COR-L47 (cell line): ENCODE data around the gene BRSK2.

ENCODE experiments used
- DNase-seq: peaks from one replicate; lab custom pipeline; 2025; lab: John Stamatoyannopoulos, UW

Gene BRSK2

DNA sequence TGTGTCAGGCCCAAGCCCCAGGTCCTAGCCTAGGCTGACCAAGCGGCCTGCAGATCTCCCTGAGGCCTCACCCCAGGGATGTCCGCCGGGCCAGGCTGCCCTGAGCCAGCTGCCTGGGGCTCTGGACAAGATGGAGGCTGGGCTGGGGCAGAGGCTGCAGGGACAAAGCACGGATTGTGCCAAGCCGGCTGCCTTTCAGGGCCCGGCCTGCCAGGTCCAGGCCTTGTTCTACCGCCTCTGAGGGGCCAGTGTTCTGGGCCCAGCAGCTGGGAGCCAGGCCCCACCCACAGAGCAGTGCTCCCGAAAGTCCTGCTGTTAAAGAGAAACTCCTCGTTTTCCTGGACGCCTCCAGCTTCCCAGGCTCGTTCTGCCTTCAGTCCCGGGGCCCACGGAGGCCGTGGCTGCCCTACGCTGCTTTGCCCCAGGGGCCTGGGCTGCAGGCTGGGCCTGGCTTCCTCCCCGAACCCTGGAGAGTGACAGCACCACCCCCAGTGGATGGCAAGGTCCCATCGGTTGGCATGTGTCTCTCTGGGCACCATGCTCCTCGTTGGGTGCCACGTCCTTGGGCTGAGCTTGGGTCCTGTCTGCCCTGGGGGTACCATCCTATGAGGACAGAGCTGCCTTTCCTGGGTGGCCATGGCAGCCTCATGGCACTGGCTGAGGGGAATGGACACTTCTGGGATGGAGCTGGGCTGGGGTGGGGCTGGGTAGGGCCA is 7.6 kb downstream of the BRSK2 start:
- no peak for DNase-seq

DNA sequence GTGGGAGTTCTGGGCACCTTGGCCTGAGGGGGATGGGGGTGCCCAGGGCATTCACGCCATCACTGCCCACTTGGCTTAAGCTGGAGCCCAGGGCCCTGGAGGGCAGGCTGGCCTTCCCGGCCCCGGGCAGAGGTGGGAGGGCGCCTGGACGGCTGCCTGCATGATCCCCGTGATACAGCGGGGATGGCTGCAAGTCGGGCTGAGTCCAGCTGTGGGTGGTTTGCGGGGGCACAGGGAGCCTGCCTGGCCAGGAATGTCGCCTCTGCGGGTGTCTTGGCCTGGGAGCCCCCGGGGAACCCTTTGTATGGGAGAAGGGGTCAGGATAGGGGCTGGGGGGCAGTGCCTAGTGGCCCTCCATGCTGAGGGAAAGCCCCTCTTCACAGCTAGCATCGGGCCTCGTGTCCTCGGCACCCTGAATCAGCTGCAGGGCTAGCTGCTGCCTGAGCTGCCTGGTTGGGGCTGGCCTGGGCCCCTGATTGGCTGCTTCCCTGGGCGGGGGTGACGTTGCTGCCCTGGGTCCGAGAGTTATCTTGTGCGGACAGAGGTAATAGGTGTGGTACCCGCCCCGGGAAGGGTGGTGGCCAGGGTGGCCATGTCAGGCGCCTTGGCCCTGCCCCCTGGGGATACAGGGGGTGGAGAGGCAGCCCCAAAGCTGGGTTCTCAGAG is 8.3 kb downstream of the BRSK2 start:
- DNase-seq: no peak

DNA sequence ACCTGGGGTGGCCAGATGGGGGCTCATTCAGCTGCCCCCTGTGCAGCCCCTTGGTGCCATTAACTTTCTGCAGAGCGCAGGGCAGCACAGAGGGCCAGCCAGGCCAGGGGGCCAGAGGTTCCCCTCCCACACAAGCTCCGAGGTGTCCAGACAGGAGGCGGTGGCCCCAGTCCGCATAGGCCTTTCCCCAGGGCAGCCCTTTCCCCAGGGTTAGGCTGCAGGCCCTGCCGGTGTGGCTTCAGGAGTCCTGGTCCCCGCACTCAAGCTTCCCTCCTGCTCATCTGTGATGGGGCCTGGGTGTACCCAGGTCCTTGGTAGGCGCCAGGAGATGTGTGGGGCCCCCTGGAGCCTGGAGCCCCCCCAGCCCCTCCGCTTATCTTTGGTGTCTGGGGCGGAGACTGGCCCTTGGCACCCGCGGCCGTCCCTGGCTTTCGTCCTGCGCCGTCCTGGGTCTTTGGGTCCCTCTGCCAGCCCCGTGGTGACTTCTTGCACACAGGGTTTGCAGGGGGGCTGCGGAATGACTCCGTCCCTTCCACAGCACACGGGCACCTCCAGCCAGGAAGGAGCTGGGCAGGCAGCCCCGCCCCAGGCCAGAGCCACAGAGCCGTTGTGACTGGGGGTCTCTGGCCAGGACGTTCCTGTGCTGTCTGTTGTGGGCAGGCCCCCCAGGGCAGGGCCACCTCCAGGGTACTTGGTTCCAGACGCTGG is 8.9 kb downstream of the BRSK2 start:
- DNase-seq: no peak

DNA sequence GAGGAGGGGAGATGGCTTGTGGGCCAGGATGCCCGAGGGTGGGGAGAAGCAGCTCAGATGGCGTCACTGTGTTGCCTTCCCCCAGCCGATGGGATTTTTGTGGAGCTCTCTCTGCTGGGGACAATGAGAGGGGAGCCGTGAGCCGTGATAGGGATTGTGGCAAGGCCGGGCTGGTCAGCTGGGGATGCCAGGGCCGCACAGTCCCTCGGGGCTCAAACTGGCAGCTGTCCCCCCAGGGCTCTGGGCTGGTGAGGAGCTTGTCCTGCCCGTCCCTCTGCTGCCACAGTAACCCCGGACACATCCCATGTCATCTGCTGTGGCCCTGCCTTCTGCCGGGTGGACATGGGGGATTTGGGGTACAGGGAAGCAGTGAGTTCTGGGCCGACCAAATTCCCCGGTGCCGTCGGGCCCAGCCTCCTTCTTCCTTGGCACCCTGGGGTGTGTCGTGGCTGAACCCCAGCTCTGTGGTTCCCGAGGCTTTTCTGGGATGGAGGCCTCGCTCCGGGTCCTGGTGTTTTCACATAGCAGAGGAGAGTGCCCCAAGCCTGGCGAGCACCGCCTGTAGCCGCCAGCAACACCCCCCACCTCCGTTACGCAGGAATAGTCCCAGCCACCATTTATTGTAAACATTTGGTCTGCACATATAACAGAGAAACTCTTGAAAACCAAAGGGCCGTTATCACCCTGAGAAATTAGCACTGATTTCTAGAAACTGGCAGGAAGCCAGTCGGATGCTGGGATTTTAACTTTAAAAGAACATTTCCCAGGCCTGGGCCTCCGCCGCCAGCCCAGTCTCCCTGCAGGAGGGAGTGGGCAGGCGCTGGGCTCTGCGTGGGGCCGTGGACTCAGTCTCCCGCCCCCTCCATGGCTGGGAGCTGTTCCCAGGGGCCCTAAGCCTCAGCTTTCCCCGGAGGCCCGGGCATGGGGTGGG is 9.9 kb downstream of the BRSK2 start:
- no peak for DNase-seq

DNA sequence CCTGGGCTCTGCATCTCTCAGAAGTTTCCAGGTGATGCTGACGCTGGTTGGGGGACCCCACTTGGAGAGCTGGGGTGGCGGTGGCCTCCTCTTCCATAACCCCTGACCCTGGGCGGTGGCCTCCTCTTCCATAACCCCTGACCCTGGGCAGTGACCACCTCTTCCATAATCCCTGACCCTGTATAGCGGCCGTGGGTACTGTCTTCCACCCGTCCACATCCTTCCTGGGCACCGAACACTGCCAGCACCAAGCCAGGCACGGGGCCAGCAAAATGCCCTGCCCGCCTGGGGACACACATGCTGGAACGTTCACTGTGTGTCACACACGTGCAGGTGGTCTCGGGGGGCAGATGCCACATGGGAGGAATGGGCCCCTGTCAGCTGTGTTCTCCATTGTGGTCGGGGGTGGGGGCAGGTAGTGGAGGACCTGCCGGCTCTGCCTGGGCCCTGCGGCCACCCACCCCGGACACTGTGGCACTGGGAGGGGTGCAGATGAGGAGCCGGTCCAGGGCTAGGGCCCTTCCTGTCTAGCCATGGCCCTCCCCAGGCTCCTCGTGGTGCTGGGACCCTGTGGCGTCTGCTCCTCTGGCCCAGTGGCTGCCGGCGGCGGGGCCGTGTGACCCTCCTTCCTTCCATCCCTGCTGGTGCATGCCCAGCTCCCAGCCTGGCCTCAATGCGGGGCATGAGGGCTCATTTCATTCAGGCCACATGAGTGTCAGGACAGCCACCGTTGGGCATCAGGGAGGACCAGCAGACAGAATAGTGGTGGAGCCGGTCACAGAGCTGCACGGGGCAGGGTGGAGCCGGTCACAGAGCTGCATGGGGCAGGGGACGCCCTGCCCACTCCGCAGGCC is 10.8 kb downstream of the BRSK2 start:
- DNase-seq: no peak

DNA sequence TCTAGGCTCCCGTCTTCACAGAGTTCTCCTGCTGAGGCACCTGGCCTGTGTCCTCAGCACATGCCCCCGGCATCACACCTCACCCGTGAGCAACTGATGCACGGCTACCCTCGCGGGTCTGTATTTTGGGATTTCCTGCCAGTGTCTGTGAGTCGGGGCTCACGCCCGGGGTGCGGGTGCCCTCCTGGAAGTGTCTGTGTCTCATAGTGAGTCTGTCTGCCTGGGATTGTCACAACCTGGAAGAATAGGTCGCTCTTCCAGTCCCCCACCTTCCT is 11.4 kb downstream of the BRSK2 start:
- no peak for DNase-seq

DNA sequence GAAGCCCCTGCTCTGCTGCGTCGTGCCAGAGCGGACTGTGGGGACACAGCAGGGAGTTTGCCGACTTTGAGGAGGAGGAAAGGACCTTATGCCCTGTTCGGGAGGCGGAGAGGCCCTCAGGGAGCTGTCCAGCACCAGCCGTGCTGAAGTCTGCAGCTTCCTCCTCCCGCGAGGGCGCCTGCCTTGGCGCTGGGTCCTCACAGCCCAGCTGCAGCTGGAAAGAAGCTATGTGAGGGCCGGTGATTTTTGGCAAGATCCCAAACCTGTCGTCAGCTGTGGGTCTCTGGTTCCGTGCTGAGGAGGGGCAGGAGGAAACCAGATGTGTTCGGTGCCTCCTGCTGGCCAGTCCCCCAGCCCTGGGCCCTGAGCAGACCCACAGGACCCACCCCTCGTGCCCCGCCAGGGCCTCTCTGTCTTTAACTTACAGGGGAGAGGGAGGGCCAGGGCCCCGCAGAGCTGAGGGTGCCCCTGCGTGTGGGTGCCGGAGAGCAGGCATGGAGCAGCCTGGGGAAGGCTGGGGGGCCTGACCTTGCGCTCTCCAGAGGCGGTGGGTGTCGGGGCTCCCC is 12.0 kb downstream of the BRSK2 start:
- DNase-seq: peak; percentile 67

DNA sequence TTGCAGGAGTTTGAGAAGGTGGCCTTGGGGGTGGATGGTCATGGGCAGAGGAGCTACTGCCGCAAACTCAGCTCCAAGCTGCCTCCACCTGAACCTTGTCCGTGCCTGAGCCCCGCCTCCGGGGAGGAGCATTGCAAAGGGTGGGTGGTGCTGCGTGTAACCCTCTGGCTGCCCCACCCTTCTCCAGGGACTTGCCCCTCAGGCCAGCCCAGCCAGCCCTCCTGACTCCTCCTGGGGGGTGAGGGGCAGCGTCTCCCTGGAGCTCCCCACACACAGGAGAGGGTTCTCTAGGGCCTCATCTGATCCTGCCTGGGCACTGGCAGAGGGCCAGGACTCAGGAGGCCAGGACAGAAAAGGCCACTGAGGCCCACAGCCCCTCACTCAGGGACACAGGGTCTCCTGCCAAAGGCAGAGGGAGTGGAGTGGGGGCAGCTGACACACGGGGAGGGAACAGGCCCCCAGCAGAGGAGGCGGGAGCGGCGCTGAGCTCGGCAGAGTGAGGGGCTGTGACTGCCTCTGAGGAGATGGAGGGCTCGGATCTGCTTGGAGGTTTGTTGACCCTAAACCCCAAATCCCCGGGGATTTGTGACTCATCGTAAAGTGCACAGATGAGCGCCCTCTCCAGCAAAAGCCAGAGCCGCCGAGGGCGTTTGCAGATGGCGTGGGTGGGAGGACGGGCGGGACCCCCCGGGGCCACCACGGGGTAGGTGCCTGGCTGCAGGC is 12.8 kb downstream of the BRSK2 start:
- no peak for DNase-seq

DNA sequence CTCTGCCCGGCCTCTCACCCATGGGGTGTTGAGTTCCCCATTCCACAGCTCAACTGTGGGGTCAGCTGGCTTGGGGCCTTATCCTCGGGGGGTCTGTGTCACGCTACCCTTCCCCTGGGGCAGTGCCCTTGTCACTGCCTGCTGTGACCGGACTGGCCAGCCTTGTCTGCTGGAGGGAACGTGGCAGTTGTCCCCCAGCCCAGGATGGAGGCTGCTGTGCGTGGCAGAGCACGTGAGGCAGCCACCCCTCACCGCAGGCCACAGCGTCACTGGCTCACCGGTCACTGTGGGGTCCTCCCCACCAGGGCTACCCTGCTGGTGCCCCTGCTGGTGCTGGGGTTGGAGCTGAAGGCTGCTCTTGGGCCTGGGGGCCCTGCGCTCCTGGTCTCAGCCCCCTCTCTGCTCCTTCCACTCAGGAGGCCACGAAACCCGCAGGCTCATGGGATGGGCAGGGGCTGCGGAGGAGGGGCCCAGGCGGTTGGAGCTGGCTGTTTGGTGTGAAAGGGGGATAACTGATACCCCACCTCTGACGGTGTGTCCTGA is 13.4 kb downstream of the BRSK2 start:
- DNase-seq: no peak

DNA sequence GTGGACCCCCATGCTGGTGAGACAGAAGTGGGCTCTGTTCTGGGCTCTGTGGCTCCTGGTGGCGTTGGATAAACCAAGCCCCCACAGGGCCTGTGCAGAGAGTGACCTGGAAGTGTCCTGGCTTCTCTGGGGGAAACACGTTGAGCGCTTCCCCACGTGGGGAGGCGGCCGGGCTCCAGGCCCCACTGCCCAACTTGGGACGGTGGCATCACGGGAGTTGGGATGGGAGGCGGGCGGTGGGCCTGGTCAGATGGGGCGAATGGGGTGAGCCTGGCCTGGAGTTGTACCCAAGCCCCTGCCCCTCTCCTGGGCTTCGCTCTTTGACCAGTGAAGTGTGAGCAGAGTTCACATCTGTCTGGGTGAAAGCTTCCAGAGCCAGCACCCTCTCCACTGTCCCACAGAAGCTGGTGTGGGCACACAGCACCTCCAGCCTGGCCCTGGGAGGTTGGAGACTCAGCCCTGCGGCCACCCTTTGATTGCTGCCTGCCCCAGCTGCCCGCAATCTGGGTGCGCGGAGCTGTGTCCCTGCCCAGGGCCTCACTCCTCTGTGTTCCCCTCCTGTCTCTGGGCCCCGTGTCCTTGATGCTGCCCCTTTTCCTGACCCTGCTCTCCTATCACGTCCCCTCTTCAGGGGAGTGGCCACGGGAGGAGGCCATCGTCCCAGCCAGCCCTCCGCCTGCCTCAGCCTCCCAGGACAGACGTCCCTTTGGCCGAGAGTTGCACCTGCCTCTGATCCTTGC is 14.2 kb downstream of the BRSK2 start:
- no peak for DNase-seq

DNA sequence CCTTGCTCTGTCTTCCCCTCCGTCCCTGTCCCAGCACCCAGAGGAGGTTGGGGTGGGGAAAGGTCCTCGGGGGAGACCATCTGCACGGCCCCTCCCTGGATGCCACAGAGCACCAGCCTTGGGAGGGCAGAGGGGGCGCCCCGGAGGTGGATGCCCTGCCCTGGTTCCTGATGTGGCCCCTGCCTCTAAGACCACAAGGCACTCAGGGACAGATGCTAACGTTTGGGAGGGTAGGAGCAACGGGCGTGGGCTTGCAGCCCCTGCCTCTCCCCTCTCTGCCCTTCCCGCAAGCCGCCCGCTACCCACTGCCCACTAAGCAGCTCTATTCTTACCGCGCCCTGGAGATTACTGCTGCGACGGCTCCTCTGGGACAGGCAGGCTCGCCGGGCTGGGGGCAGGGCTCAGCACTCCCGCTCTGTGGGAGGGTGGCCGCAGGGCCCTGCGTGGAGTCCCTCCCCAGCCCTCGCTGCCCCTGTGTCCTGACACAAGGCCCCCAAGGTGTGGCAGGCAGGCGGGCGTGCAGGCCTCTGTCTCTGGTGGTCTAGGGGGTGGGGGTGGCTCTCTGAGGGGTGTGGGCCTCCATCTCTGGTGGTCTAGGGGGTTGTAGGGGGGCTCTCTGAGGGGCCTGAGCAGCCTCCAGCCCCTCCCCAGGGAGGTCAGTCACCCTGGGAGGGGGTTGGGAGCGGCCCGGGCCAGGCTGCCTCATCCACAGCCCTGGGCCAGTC is 14.9 kb downstream of the BRSK2 start:
- no peak for DNase-seq

DNA sequence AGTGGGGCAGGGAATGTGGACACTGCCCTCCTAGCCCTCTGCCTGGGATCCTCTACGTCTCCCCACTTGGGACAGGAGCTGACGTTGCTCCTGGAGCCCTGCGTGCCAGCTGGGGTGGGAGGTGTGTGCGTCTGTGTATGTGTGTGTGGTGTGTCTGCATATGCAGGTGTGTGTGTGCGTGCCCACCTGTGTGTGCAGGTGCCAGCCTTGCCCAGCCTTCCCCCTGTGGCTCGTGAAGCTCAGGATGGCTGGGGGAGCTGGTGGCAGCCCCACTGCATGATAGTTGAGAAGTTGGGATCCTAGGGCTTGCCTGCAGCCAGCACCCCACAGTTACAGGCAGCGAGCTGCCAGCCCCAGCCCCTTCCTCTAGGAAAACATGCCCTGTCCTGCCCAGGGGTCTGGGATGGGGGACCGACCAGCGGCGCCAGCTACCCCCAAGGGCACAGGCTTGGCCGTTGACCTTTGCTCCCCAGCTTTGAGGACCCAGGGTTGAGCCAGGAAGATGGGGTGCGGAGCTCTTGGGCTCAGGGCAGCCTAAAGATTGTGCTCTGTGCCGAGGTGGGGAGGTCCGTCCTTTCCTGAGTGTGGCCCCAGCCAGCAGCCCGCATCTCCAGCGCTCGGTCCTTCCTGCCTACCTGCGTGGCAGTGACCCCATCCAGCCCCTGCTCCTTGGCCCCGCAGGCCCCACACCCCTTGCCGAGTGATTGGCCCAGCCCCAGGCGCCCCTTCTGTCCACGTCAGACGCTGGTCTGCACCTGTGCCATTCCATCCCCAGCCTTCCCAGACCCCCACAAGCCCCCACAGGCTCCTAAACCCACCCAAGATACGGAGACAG is 15.7 kb downstream of the BRSK2 start:
- DNase-seq: no peak

DNA sequence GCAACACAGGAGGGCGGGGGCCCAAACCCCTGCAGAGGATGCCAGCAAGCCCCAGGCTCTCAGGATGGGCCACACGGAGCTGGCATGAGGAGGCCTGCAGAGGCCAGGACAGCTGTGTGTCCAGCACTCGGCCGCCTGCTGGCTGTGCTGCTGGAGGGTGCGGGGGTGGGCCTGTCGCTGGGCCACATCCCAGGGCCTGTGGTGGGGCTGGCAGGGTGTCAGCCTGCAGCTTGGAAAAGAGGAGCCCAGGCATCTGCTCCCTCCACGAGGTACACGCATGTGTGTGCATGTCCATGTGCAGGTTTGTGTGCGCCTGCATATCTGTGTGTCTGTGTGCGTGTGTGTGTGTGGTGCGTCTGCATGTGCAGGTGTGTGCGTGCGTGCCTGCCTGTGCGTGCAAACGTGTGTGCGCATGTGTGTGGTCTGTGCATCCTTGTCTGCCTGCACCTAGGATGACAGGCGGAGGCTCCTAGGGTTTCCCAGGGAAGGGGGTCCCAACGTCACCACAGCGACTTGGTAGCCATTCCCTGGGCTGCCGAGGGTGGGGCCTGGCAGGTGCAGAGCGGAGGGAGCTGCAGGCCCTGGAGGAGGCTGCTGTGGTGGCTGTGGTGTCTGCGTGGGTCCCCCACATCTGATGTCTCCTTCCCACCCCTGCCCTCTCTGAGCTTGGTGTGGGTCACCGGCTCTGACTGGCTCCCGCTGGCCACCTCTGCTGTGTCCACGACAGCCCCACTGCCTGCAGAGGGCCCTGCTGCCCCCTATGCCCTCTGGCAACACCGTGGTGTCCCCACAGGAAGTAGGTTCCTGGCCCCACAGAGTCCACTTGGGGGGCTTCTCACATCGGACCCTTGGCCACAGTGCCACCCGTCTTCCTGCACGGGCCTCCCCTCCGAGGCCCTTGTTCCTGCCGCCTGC is 17.1 kb downstream of the BRSK2 start:
- DNase-seq: no peak

DNA sequence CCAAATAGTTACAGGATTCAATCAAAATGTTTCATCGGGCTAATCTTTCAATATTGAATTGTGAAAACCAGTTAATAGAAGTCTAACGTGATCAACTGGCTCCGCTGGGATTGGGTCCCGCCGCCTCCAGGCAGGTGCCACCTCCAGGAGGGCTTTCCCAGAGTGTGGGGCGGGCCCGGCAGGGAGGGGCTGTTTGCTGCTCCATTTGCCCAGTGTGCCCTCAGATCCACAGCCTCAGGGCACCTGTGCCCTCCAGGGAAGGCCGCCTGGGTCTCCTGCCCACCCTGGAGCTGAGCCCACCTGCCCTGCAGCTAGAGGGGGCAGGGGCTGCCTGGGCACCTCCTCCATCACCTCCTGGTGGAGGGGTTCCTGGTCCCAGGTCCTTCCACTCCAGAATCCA is 17.9 kb downstream of the BRSK2 start:
- no peak for DNase-seq

DNA sequence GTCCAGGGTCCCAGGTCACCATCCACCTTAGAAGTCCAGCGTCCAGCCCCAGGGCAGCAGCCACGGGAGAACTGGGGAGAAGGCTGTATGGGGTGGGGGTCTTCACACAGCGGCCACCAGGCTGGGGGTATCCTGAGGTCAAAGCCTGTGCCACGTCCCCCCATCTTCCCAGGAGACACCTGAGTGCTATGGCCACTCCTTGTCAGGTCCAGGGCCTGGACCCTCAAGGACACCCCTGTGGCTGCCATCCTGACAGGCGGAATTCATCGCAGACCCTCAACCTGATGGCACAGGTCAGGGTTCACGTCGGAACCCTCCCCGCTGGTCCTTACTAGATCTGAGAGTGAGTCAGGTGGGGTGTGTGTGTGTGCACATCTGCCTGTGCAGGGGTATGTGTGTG is 18.6 kb downstream of the BRSK2 start:
- no peak for DNase-seq

DNA sequence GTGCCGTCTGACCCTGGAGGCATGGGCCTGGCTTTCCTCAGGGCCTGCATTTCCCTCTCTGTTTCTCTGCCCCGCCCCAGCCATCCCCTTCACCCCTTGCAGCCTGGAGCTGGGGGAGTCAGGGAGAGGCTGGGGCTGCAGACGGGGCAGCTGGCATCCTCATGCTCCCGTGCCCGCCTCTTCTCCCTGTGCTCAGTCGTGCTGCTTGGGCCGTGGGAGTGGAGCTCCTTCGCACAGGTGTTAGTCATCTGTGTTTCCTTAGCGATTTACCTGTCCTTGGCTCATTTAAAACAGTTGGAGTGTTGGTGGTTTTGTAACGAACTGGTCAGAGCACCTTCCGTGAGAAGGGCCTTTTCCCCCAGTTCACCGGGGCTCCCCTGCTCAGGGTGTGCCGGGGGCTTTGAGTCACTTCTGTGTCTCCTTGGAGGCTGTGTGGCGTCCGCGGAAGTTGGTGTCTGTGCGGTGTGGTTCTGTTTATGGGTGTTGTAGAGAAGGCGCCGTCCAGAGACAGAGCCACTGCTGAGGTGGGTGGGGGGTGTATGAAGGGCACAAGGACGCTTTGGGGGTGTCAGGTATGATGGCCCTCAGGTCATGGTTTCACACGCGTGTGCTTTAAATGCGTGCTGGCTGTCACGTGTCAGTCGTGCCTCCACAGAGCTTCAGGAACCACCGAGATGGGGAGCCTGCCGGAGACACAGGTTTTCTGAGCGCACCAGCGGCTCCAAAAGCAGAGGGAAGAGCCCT is 19.5 kb downstream of the BRSK2 start:
- DNase-seq: no peak
